PFSK-1 (cell line): Measurements from ENCODE around the gene FAHD2A.

ENCODE experiments used
- FOXP2 ChIP-seq: optimal IDR thresholded peaks from 2 replicates; pipeline ENCODE3; 2011; ENCODE audit warnings: borderline replicate concordance, control low read depth, inconsistent platforms; ENCODE audit not compliant: insufficient read depth; ENCODE audit errors: extremely low read length, extremely low read depth
- POLR2AphosphoS5 ChIP-seq: IDR thresholded peaks from 2 replicates; pipeline ENCODE4 v1.6.1; 2012; ENCODE audit warnings: low read depth, mild to moderate bottlenecking, control low read depth, low read length, moderate library complexity
- SIN3A ChIP-seq: IDR thresholded peaks from 2 replicates; pipeline ENCODE4 v1.6.1; 2012; ENCODE audit warnings: mild to moderate bottlenecking, low read length, moderate library complexity, borderline replicate concordance; ENCODE audit not compliant: insufficient read depth
- TAF1 ChIP-seq: IDR thresholded peaks from 2 replicates; pipeline ENCODE4 v1.6.1; 2012; ENCODE audit warnings: low read length, control low read depth, borderline replicate concordance; ENCODE audit not compliant: insufficient read depth
- TF ChIP-seq, protein P1 (sequence below), 2 experiments: IDR thresholded peaks; 2 replicates each; pipeline versions ENCODE4 v1.6.1 to v1.8.0; 2011 to 2012; ENCODE audit warnings: low read depth in 2 of 2, low read length in 2 of 2, control low read depth in 1 of 2, inconsistent platforms in 1 of 2, mild to moderate bottlenecking in 1 of 2, moderate library complexity in 1 of 2; ENCODE audit not compliant: insufficient read depth in 1 of 2

FAHD2A gene

DNA sequence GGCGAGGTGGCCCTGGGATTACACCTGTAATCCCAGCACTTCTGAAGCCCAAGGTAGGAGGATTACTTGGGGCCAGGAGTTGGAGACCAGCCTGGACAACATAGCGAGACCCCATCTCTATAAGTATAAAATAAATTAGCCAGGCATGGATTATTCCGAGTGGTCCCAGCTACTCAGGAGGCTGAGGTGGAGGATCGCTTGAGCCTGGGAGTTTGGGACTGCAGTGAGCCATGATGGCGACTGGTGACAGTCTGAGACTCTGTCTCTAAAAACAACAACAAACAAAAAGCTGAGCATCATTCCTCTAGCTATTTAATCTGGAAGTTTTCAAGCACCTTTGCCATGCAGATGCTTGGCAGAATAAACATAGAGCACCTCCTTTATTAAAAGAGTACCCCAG lies 21.8 kb upstream of the FAHD2A start:
- TF ChIP-seq POLR2AphosphoS5, result no peak
- no peak for TF ChIP-seq TAF1
- TF ChIP-seq FOXP2, result no peak
- no peak for TF ChIP-seq SIN3A
- TF ChIP-seq, protein P1, sequence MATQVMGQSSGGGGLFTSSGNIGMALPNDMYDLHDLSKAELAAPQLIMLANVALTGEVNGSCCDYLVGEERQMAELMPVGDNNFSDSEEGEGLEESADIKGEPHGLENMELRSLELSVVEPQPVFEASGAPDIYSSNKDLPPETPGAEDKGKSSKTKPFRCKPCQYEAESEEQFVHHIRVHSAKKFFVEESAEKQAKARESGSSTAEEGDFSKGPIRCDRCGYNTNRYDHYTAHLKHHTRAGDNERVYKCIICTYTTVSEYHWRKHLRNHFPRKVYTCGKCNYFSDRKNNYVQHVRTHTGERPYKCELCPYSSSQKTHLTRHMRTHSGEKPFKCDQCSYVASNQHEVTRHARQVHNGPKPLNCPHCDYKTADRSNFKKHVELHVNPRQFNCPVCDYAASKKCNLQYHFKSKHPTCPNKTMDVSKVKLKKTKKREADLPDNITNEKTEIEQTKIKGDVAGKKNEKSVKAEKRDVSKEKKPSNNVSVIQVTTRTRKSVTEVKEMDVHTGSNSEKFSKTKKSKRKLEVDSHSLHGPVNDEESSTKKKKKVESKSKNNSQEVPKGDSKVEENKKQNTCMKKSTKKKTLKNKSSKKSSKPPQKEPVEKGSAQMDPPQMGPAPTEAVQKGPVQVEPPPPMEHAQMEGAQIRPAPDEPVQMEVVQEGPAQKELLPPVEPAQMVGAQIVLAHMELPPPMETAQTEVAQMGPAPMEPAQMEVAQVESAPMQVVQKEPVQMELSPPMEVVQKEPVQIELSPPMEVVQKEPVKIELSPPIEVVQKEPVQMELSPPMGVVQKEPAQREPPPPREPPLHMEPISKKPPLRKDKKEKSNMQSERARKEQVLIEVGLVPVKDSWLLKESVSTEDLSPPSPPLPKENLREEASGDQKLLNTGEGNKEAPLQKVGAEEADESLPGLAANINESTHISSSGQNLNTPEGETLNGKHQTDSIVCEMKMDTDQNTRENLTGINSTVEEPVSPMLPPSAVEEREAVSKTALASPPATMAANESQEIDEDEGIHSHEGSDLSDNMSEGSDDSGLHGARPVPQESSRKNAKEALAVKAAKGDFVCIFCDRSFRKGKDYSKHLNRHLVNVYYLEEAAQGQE (IDR thresholded peaks at IDR 0.05; ENCODE audit: insufficient read depth in 1 of 2, low read depth in 2 of 2, low read length in 2 of 2), result no peak

DNA sequence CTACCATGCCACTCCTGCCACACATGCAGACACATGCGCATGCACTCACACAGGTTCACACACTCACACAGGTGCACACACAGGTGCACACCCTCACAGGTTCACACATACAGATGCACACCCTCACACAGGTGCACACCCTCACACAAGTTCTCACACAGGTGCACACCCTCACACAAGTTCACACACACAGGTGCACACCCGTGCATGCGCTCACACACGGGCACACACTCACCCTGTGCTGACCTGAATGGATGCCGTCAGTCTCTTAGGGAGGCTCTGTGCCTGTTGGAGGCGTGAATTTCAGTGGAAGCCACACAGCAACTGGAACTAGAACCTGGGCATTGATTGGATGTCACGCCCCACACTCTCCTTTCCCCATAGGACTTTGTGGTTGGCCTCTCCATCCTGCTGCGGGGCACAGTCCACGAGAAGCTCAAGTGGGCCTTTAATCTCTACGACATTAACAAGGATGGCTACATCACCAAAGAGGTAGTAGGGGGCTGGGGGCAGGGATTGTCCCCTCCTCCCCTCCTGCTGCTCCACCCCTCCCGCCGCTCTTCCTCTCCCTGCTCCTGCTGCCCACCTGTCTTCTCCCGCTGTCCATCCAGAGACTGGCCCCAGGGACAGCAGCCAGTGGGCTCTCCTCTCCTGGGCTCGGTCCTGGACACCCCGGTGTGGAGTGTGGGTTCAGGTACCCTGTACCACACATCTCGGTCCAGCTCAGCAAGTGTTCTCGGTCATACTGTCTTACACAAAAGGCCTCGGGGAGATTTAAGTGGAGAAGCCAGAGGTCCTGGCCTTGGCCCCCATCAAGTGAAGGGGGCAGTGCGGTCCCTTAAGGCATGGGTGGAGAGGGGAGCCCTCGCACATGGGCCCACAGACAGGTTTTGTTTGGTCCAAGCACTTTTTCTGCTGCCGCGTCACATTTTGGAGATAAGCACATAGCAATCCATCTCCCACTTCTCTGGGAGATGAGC lies 21.0 kb upstream of the FAHD2A start:
- TF ChIP-seq FOXP2, result no peak

DNA sequence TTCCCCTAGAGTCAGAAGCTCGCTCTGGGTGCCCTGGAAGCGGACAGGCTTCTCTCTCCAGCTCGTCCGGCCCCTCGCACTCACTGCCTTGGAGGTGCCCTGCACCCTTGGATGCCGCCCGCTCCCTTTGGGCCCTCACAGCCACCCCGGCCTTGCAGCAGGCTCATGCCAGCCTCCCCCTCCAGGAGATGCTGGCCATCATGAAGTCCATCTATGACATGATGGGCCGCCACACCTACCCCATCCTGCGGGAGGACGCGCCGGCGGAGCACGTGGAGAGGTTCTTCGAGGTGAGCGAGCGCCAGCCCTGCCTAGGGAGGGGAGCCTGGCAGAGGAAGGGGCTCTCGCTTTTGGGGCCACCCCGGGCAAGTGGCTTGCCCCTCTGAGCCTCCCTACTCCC lies 20.3 kb upstream of the FAHD2A start:
- TF ChIP-seq SIN3A, result no peak
- TF ChIP-seq TAF1, result no peak
- no peak for TF ChIP-seq FOXP2
- TF ChIP-seq, protein P1 (IDR thresholded peaks at IDR 0.05; ENCODE audit: insufficient read depth in 1 of 2, low read depth in 2 of 2, low read length in 2 of 2), result no peak
- no peak for TF ChIP-seq POLR2AphosphoS5

DNA sequence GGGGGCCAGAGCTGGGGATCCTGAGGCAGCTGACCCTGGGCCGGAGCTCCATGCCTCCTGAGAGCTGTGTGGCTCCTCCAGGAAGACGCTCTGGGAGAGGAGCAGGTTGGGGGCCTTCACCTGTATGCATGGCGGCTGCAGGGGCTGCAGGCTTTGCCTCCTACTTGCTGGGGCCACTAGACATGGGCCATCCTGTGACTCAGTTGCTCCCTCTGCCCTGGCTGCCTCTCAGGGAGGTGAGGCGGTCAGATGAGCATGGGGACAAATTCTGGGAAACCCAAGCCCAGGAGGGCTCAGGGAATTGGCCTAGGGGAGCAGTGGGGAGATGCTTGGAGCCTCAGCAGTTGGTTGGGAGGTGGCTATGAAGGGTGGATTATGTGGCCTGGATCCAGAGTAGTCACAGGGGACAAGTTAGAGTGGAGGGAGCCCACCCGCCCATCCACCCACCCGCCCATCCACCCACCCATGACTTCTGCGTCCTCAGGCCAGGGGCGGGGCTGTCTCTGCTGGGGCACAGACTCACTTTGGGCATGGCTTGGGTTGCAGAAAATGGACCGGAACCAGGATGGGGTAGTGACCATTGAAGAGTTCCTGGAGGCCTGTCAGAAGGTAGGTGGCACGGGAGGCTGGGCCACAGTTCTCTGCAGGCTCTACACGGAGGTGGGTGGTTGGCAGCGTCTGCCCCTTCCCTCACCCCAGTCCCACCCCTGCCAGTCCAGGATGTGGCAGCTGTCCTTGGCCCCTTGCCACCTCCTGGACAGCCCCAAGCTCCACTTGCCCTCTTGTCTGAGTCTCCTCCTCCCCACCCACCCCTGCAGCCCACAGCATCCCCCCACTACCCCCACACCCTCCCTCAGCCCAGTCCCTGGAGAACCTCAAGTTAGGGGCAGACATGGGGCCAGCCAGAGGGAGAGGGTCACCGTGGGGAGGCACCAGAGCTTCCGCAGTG lies 19.5 kb upstream of the FAHD2A start:
- TF ChIP-seq FOXP2 (no peak), POLR2AphosphoS5 (no peak), SIN3A (no peak)
- TF ChIP-seq, protein P1 (IDR thresholded peaks at IDR 0.05; ENCODE audit: insufficient read depth in 1 of 2, low read depth in 2 of 2, low read length in 2 of 2), result no peak

DNA sequence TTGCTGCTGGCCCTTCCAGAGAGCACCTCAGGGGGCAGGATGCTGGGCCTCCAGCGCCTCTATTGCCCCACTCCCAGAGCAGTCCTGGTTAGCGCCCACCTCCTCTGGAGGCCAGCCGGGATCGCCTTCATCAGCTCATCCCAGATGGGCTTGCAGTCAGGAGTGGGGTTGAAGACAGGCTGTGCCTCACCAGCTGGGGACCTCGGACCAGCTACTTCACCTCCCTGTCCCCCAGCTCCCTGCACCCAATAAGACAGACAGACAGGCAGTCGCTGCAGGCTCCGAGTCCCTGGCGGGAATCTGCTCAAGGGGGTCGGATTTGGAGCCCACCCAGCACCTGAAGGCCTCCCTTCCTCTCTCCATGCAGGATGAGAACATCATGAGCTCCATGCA lies 18.9 kb upstream of the FAHD2A start:
- TF ChIP-seq TAF1 (no peak), SIN3A (no peak), FOXP2 (no peak), POLR2AphosphoS5 (no peak)
- TF ChIP-seq, protein P1 (IDR thresholded peaks at IDR 0.05; ENCODE audit: insufficient read depth in 1 of 2, low read depth in 2 of 2, low read length in 2 of 2), result no peak
